Spleen (tissue), 11 donors: ENCODE measurements around the gene REEP3. TPM values are rescaled to one million over a fixed set of nuclear protein-coding genes. Genes with fewer than 3 reads are reported as not detected.

ENCODE experiments used
- DNase-seq: peaks from one replicate; pipeline ENCODE4 v3.0.0-alpha.2; 2020
- H3K27ac ChIP-seq, 8 donors: fragments of 200-600 bp; sonication (generic) in 7 of 8; 1 replicate in 4 of 8; 2 replicates in 4 of 8; pipeline versions ENCODE4 v1.5.0 to v1.8.0; 2016 to 2021; ENCODE audit warnings: inconsistent platforms in 4 of 8, mild to moderate bottlenecking in 4 of 8, moderate library complexity in 1 of 8
- H3K27me3 ChIP-seq, 7 donors: fragments of 200-600 bp; sonication (generic) in 6 of 7; replicated peaks in 1 of 7; 1 replicate in 4 of 7; 2 replicates in 3 of 7; pipeline versions ENCODE4 v1.5.0 to v1.8.0; 2016 to 2021; ENCODE audit warnings: inconsistent platforms in 3 of 7, mild to moderate bottlenecking in 1 of 7
- H3K36me3 ChIP-seq, 6 donors: fragments of 200-600 bp; sonication (generic) in 5 of 6; 1 replicate in 4 of 6; 2 replicates in 2 of 6; pipeline versions ENCODE4 v1.5.0 to v1.8.0; 2016 to 2021; ENCODE audit warnings: inconsistent platforms in 2 of 6
- H3K4me1 ChIP-seq, 6 donors: fragments of 200-600 bp; sonication (generic) in 5 of 6; 1 replicate in 3 of 6; 2 replicates in 3 of 6; pipeline versions ENCODE4 v1.5.0 to v1.8.0; 2016 to 2021; ENCODE audit warnings: inconsistent platforms in 3 of 6
- H3K4me3 ChIP-seq, 8 donors: fragments of 200-600 bp; sonication (generic) in 7 of 8; 1 replicate in 4 of 8; 2 replicates in 4 of 8; pipeline versions ENCODE4 v1.5.0 to v1.8.0; 2016 to 2021; ENCODE audit warnings: inconsistent platforms in 4 of 8, mild to moderate bottlenecking in 4 of 8, moderate library complexity in 2 of 8
- H3K9me3 ChIP-seq, 8 donors: fragments of 200-600 bp; sonication (generic) in 7 of 8; 1 replicate in 4 of 8; 2 replicates in 4 of 8; pipeline versions ENCODE4 v1.5.0 to v1.8.0; 2016 to 2021; ENCODE audit warnings: inconsistent platforms in 4 of 8
- CTCF ChIP-seq, 11 experiments: fragments of 200-600 bp in 7 of 11; fragments of 450-650 bp in 4 of 11; sonication (generic) in 4 of 11; IDR thresholded peaks in 8 of 11; conservative IDR thresholded peaks in 3 of 11; 1 replicate in 7 of 11; 2 replicates in 4 of 11; pipeline versions ENCODE4 v1.4.0 to v1.8.0; 2016 to 2021; ENCODE audit warnings: antibody characterized with exemption in 11 of 11, inconsistent platforms in 4 of 11, mild to moderate bottlenecking in 1 of 11
- POLR2A ChIP-seq, 3 donors: fragments of 450-650 bp; IDR thresholded peaks; one replicate each; pipeline ENCODE4 v1.5.1; 2017; ENCODE audit warnings: antibody characterized with exemption in 3 of 3, mild to moderate bottlenecking in 1 of 3
- POLR2AphosphoS5 ChIP-seq, 3 donors: sonication (generic); formaldehyde crosslinking; IDR thresholded peaks; one replicate each; pipeline ENCODE4 v1.5.1; 2017; ENCODE audit warnings: antibody characterized with exemption in 3 of 3
- WGBS, 5 donors: extraction: QIAGEN DNeasy Blood & Tissue Kit in 3 of 5; methylation state at CpG; one replicate each; pipeline versions ENCODE4 v1.1.5 to v1.1.7; 2013 to 2018; 5-methylcytosine and 5-hydroxymethylcytosine counted together
- intact Hi-C: fragments of 100-400 bp; cut with DNase I; formaldehyde crosslinking; loops from one replicate; pipeline ENCODE4 v1.15.0; 2023; ENCODE audit warnings: low total_unique reads
- polyA plus RNA-seq, 3 donors: library from polyadenylated mRNA; stranded (reverse); fragments of 200-250 nt; gene quantifications; one replicate each; pipeline ENCODE4 v1.2.1, GENCODE V29; 2013
- total RNA-seq, 7 donors: library from RNA; depleted of rRNA in 3 of 7; stranded (reverse); fragments of >200 nt in 3 of 7; fragmentation: NEBNext Ultra II Directional in 4 of 7; extraction: Animal tissue kit (Norgen Biotek cat#: 25700) in 4 of 7; gene quantifications; one replicate each; pipeline versions ENCODE4 v1.1.0 to v1.2.1, GENCODE V29; 2016 to 2021
- donor health status: healthy with polysubstance abuse.
- donor health status: DM: no; HTN: no; CAD: no; lungs with moderate emphysema.
- donor health status: DM: no; HTN: no; CAD: no.
- donor health status: Bipolar disorder and iron deficiency.
- donor health status: healthy.
- donor health status: DM: no; HTN: no; CAD: no.
- donor health status: DM: yes; HTN: yes; CAD: no.

The REEP3 gene
- total and polyA plus RNA-seq, 10 donors, result 4.0 to 46.5 (median 22.1) TPM

GRCh38 chr10:63619426-63619825 lies 98.2 kb downstream of the REEP3 start:
- Histone ChIP-seq H3K4me3 (no peak overlapping the region), H3K4me1 (no peaks in the 10 kb centered on the region), H3K27ac (no peak overlapping the region), H3K36me3 (peaks cover 0 to 53% (median 5%) of the 10 kb centered on the region in 6 donors), H3K9me3 (no peaks in the 10 kb centered on the region), H3K27me3 (no peaks in the 10 kb centered on the region)
- TF ChIP-seq CTCF (IDR thresholded peaks at IDR 0.05 in 8 of 11, conservative IDR thresholded peaks at IDR 0.05 in 3 of 11) (no peak), POLR2AphosphoS5 (IDR thresholded peaks at IDR 0.05) (no peak), POLR2A (IDR thresholded peaks at IDR 0.05) (no peak)
- DNase-seq, result no peak
- intact Hi-C loops, result no loop called here
- WGBS, 5 donors, result 94 to 98% (median 98%) methylated on average over 7 of the region's 7 CpGs

GRCh38 chr10:63622097-63622496 lies 100.9 kb downstream of the REEP3 start:
- intact Hi-C loops, result loop anchor here (10.0 kb wide), 1 partner anchor 407 kb away; no protein-coding TSS in a partner anchor
- peaks cover 0 to 3% (median 1%) of the 10 kb centered on the region in 6 donors for H3K4me1 ChIP-seq
- TF ChIP-seq POLR2A (IDR thresholded peaks at IDR 0.05), result no peak
- TF ChIP-seq CTCF (IDR thresholded peaks at IDR 0.05 in 8 of 11, conservative IDR thresholded peaks at IDR 0.05 in 3 of 11), result no peak
- no peak for TF ChIP-seq POLR2AphosphoS5 (IDR thresholded peaks at IDR 0.05)
- no peak for DNase-seq
- 93 to 98% (median 95%) methylated on average over 2 of the region's 2 CpGs for WGBS, 5 donors
- H3K9me3 ChIP-seq, result no peaks in the 10 kb centered on the region
- H3K4me3 ChIP-seq, result no peak overlapping the region
- peaks cover 0 to 42% (median 1%) of the 10 kb centered on the region in 6 donors for H3K36me3 ChIP-seq
- H3K27ac ChIP-seq, result no peak overlapping the region
- no peaks in the 10 kb centered on the region for H3K27me3 ChIP-seq

- TF ChIP-seq CTCF (IDR thresholded peaks at IDR 0.05 in 8 of 11, conservative IDR thresholded peaks at IDR 0.05 in 3 of 11) (no peak), POLR2AphosphoS5 (IDR thresholded peaks at IDR 0.05) (no peak), POLR2A (IDR thresholded peaks at IDR 0.05) (no peak)
- peaks cover 10 to 29% (median 24%) of the 10 kb centered on the region in 6 donors for H3K4me1 ChIP-seq
- no peak overlapping the region for H3K4me3 ChIP-seq
- intact Hi-C loops, result loop anchor here (10.0 kb wide), 1 partner anchor 410 kb away; no protein-coding TSS in a partner anchor
- no peak overlapping the region for H3K27ac ChIP-seq
- WGBS, 5 donors, result 87 to 99% (median 96%) methylated on average over 2 of the region's 2 CpGs
- no peaks in the 10 kb centered on the region for H3K27me3 ChIP-seq
- DNase-seq, result no peak
- peaks cover 0 to 29% (median 1%) of the 10 kb centered on the region in 6 donors for H3K36me3 ChIP-seq
- no peaks in the 10 kb centered on the region for H3K9me3 ChIP-seq
Measured at GRCh38 chr10:63624701-63625100, 103.5 kb downstream of the REEP3 start.

- H3K9me3 ChIP-seq, result no peaks in the 10 kb centered on the region
- DNase-seq, result no peak
- TF ChIP-seq POLR2A (IDR thresholded peaks at IDR 0.05) (no peak), POLR2AphosphoS5 (IDR thresholded peaks at IDR 0.05) (no peak), CTCF (IDR thresholded peaks at IDR 0.05 in 8 of 11, conservative IDR thresholded peaks at IDR 0.05 in 3 of 11) (no peak)
- H3K4me1 ChIP-seq, result peaks cover 10 to 50% (median 38%) of the 10 kb centered on the region in 6 donors
- no peaks in the 10 kb centered on the region for H3K27me3 ChIP-seq
- peak overlapping the region in 1 of 8 donors; percentile 89 for H3K27ac ChIP-seq
- peaks cover 0 to 6% (median 0%) of the 10 kb centered on the region in 6 donors for H3K36me3 ChIP-seq
- no peak overlapping the region for H3K4me3 ChIP-seq
- intact Hi-C loops, result loop anchor here (10.0 kb wide), 1 partner anchor 413 kb away; no protein-coding TSS in a partner anchor
- WGBS, 5 donors, result 67 to 86% (median 73%) methylated on average over 8 of the region's 8 CpGs
Measured at GRCh38 chr10:63627396-63627795, 106.2 kb downstream of the REEP3 start.
